Measurements from ENCODE around the gene SLC26A5. TPM values are rescaled to one million over a fixed set of nuclear protein-coding genes. Genes with fewer than 3 reads are reported as not detected.
A peak's percentile ranks its signal among the peaks of the same experiment; 100 is the strongest.
"Not testable (repeated sequence)": the region's sequence is repeated elsewhere in the genome, so short reads cannot be mapped to it uniquely, and the experiment has no call there.

Gene SLC26A5, protein sequence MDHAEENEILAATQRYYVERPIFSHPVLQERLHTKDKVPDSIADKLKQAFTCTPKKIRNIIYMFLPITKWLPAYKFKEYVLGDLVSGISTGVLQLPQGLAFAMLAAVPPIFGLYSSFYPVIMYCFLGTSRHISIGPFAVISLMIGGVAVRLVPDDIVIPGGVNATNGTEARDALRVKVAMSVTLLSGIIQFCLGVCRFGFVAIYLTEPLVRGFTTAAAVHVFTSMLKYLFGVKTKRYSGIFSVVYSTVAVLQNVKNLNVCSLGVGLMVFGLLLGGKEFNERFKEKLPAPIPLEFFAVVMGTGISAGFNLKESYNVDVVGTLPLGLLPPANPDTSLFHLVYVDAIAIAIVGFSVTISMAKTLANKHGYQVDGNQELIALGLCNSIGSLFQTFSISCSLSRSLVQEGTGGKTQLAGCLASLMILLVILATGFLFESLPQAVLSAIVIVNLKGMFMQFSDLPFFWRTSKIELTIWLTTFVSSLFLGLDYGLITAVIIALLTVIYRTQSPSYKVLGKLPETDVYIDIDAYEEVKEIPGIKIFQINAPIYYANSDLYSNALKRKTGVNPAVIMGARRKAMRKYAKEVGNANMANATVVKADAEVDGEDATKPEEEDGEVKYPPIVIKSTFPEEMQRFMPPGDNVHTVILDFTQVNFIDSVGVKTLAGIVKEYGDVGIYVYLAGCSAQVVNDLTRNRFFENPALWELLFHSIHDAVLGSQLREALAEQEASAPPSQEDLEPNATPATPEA
- not detected in 2 replicates for total RNA-seq (2014; rRNA removed; shearing (Covaris generic))

GRCh38 chr7:103446049-103446520 lies at the start of gene SLC26A5:
Gene SLC26A5 (minus strand): TSS chr7:103446207. CDS start chr7:103421514, 24,693 bp downstream.
- no peak for DNase-seq (ENCODE audit: low read depth in 1 of 2, low spot score in 2 of 2)
- no peak within 1 kb of the TSS for H3K27ac ChIP-seq
- no peak within 1 kb of the TSS for H3K4me3 ChIP-seq
- H3K27me3 ChIP-seq (replicated peaks) = peaks cover 48% of the 10 kb centered on the region
- H3K36me3 ChIP-seq = no peaks in the 10 kb centered on the region
- no peaks in the 10 kb centered on the region; the same call in 1 of the 2 replicates for H3K4me1 ChIP-seq (replicated peaks)
- H3K9me3 ChIP-seq (replicated peaks) = no peaks in the 10 kb centered on the region

DNA sequence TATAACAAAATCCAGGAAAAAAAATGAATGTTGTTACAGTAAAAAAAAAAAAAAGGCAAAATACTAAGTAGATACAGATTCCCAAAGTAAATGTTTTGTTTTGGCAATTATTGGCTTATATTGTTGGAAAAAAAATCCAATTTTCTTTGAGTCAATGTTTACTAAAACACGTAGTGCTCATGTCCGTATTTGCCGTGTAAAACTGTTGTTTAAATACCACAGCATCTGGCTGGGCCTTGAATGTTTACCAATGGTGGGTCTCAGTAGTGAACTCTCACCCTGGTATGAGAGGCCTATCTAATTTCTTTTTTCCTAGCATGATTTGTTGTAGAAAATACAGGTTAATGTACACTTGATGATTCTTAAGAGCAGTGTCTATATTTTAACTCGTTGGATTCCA lies 41.4 kb upstream of the SLC26A5 start:
- no peak overlapping the region for H3K27ac ChIP-seq
- DNase-seq (ENCODE audit: low read depth in 1 of 2, low spot score in 2 of 2) = no peak
- no peaks in the 10 kb centered on the region for H3K9me3 ChIP-seq (replicated peaks)
- no peaks in the 10 kb centered on the region for H3K4me1 ChIP-seq (replicated peaks)
- no peak overlapping the region for H3K4me3 ChIP-seq
- H3K36me3 ChIP-seq = no peaks in the 10 kb centered on the region
- H3K27me3 ChIP-seq (replicated peaks) = peaks cover 19% of the 10 kb centered on the region; the same call in 1 of the 2 replicates

- not testable (repeated sequence) for H3K36me3 ChIP-seq; H3K4me3 ChIP-seq; DNase-seq (ENCODE audit: low read depth in 1 of 2, low spot score in 2 of 2); H3K9me3 ChIP-seq (replicated peaks); H3K4me1 ChIP-seq (replicated peaks); H3K27ac ChIP-seq
- H3K27me3 ChIP-seq (replicated peaks) = peaks cover 14% of the 10 kb centered on the region; the same call in 1 of the 2 replicates
Measured at GRCh38 chr7:103486873-103487272, 40.9 kb upstream of the SLC26A5 start.

GRCh38 chr7:103480771-103481170 lies 34.8 kb upstream of the SLC26A5 start:
- peaks cover 4% of the 10 kb centered on the region; the same call in 1 of the 2 replicates for H3K27me3 ChIP-seq (replicated peaks)
- no peaks in the 10 kb centered on the region for H3K4me1 ChIP-seq (replicated peaks)
- no peak overlapping the region for H3K27ac ChIP-seq
- DNase-seq (ENCODE audit: low read depth in 1 of 2, low spot score in 2 of 2) = no peak
- no peaks in the 10 kb centered on the region for H3K36me3 ChIP-seq
- H3K4me3 ChIP-seq = no peak overlapping the region
- H3K9me3 ChIP-seq (replicated peaks) = no peaks in the 10 kb centered on the region

- no peak for DNase-seq (ENCODE audit: low read depth in 1 of 2, low spot score in 2 of 2)
- no peaks in the 10 kb centered on the region for H3K4me1 ChIP-seq (replicated peaks)
- H3K36me3 ChIP-seq = no peaks in the 10 kb centered on the region
- no peak overlapping the region for H3K4me3 ChIP-seq
- no peak overlapping the region for H3K27ac ChIP-seq
- H3K27me3 ChIP-seq (replicated peaks) = peaks cover 3% of the 10 kb centered on the region; the same call in 1 of the 2 replicates
- H3K9me3 ChIP-seq (replicated peaks) = no peaks in the 10 kb centered on the region
Measured at GRCh38 chr7:103474956-103475355, 28.9 kb upstream of the SLC26A5 start.

DNA sequence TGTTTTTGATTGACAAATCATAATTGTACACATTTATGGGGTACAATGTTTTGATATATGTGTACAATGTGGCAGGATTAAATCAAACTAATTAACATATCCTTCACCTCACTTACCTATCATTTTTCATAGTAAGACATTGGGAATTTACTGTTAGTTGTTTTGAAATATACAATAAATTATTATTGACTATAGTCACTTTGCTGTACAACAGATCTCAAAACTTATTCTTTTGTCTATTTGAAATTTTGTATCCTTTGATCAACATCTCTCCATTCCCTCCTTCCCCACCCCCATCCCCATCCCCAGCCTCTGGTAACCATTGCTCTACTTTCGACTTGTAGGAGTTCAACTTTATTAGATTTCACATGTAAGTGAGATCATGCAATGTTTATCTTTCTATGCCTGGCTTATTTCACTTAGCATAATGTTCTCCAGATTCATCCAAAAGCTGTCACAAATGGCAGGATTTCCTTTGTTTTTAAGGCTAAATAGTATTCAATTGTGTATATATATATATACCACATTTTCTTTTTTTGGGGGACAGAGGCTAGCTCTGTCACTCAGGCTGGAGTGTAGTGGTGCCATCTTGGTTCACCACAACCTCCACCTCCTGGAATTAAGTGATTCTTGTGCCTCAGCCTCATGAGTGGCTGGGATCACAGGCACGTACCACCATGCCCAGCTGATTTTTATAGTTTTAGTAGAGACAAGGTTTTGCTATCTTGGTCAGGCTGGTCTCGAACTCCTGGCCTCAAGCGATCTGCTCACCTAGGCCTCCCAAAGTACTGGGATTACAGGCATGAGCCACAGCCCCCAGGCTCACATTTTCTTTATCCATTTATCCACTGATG lies 23.3 kb upstream of the SLC26A5 start:
- Histone ChIP-seq H3K36me3 (no peaks in the 10 kb centered on the region), H3K27me3 (replicated peaks) (0 out of 2 replicates have a peak, but pooled peaks cover 3% of the 10 kb centered on the region), H3K4me3 (no peak overlapping the region), H3K4me1 (replicated peaks) (no peaks in the 10 kb centered on the region), H3K27ac (no peak overlapping the region), H3K9me3 (replicated peaks) (no peaks in the 10 kb centered on the region)
- DNase-seq (ENCODE audit: low read depth in 1 of 2, low spot score in 2 of 2) = no peak

DNA sequence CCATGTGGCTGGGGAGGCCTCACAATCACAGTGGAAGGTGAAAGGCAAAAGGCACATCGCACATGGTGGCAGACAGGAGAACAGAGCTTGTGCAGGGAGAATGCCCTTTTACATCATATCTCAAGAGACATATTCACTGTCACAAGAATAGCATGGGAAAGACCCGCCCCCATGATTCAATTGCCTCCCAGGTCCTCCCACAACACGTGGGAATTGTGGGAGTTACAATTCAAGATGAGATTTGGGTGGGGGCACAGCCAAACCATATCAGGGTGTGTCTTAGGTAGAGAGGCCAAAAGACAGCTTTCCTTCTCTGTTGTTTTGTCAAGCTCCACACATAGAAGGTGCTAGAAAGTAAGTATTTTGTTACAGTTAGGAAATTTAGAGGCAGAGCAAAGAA lies 20.8 kb upstream of the SLC26A5 start:
- Histone ChIP-seq H3K4me3 (no peak overlapping the region), H3K4me1 (replicated peaks) (no peaks in the 10 kb centered on the region), H3K36me3 (no peaks in the 10 kb centered on the region), H3K27me3 (replicated peaks) (peaks cover 6% of the 10 kb centered on the region; the same call in 1 of the 2 replicates), H3K27ac (no peak overlapping the region), H3K9me3 (replicated peaks) (no peaks in the 10 kb centered on the region)
- DNase-seq (ENCODE audit: low read depth in 1 of 2, low spot score in 2 of 2) = no peak

DNA sequence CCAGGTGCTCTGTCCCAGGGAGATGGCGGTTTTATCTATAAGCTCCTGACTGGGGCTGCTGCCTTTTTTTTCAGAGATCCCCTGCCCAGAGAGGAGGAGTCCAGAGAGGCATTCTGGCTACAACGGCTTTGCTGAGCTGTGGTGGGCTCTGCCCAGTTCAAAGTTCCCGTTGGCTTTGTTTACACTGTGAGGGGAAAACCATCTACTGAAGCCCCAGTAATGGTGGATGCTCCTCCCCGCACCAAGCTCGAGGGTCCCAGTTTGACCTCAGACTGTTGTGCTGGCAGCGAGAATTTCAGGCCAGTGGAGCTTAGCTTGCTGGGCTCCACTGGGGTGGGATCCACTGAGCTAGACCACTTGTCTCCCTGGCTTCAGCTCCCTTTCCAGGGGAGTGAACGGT lies 16.4 kb upstream of the SLC26A5 start:
- H3K27me3 ChIP-seq (replicated peaks) = peaks cover 16% of the 10 kb centered on the region; the same call in 1 of the 2 replicates
- H3K27ac ChIP-seq = no peak overlapping the region
- no peak for DNase-seq (ENCODE audit: low read depth in 1 of 2, low spot score in 2 of 2)
- no peaks in the 10 kb centered on the region for H3K9me3 ChIP-seq (replicated peaks)
- H3K4me3 ChIP-seq = no peak overlapping the region
- H3K4me1 ChIP-seq (replicated peaks) = no peaks in the 10 kb centered on the region
- H3K36me3 ChIP-seq = no peaks in the 10 kb centered on the region

- H3K4me3 ChIP-seq = no peak overlapping the region
- H3K4me1 ChIP-seq (replicated peaks) = no peaks in the 10 kb centered on the region; the same call in 1 of the 2 replicates
- H3K9me3 ChIP-seq (replicated peaks) = no peaks in the 10 kb centered on the region
- H3K27me3 ChIP-seq (replicated peaks) = peaks cover 46% of the 10 kb centered on the region
- H3K36me3 ChIP-seq = no peaks in the 10 kb centered on the region
- peak; percentile 16 to 47 for DNase-seq (ENCODE audit: low read depth in 1 of 2, low spot score in 2 of 2)
- no peak overlapping the region for H3K27ac ChIP-seq
Measured at GRCh38 chr7:103447073-103447960, 1.3 kb upstream of the SLC26A5 start.

GRCh38 chr7:103445228-103446048 lies 569 bp downstream of the SLC26A5 start:
- Histone ChIP-seq H3K4me3 (no peak overlapping the region), H3K36me3 (no peaks in the 10 kb centered on the region), H3K27ac (no peak overlapping the region), H3K9me3 (replicated peaks) (no peaks in the 10 kb centered on the region), H3K4me1 (replicated peaks) (no peaks in the 10 kb centered on the region; the same call in 1 of the 2 replicates), H3K27me3 (replicated peaks) (peaks cover 48% of the 10 kb centered on the region)
- DNase-seq (ENCODE audit: low read depth in 1 of 2, low spot score in 2 of 2) = peak in 1 of 2 experiments; percentile 1

DNA sequence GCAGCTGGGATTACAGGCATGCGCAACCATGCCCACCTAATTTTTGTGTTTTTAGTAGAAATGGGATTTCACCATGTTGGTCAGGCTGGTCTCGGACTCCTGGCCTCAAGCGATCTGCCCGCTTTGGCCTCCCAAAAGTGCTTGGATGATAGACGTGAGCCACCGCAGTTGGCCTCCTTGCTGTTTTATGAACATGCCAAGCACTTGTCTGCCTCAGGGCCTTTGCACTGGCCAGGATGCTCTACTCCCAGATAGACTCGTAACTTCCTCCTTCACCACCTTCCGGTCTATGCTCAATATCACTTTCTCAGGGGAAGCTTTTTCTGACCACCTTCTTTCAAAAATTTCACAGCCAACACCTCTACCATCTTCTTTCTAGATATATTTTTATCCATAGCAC lies 6.3 kb downstream of the SLC26A5 start:
- H3K27ac ChIP-seq = no peak overlapping the region
- H3K36me3 ChIP-seq = no peaks in the 10 kb centered on the region
- no peaks in the 10 kb centered on the region for H3K9me3 ChIP-seq (replicated peaks)
- H3K4me3 ChIP-seq = no peak overlapping the region
- H3K27me3 ChIP-seq (replicated peaks) = peaks cover 33% of the 10 kb centered on the region
- no peaks in the 10 kb centered on the region for H3K4me1 ChIP-seq (replicated peaks)
- no peak for DNase-seq (ENCODE audit: low read depth in 1 of 2, low spot score in 2 of 2)

DNA sequence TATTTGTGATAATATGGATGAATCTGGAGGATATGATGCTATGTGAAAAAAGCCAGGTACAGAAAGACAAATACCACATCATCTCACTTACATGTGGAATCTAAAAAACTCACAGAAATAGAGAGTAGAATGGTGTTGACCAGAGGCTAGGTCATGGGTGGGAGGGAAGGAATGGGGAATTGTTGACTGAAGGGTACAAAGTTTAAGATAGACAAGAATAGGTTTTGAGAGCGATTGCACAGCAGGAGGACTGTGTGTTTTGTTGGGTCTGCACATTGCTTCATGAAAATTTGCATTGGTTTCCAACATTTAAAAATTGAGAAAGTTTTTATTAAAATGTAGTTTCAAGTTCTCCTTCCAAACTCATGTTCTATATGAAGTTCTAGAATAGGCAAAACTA lies 8.4 kb downstream of the SLC26A5 start:
- DNase-seq (ENCODE audit: low read depth in 1 of 2, low spot score in 2 of 2) = no peak
- Histone ChIP-seq H3K27ac (no peak overlapping the region), H3K4me3 (no peak overlapping the region)

More for the DNA sequence above, 8.4 kb downstream of the SLC26A5 start:
- Histone ChIP-seq H3K4me1 (replicated peaks) (no peaks in the 10 kb centered on the region), H3K36me3 (no peaks in the 10 kb centered on the region), H3K27me3 (replicated peaks) (peaks cover 16% of the 10 kb centered on the region), H3K9me3 (replicated peaks) (no peaks in the 10 kb centered on the region)

Data from SJSA1 (cell line).